ENCODE data around the gene EP400.

The EP400 gene

DNA sequence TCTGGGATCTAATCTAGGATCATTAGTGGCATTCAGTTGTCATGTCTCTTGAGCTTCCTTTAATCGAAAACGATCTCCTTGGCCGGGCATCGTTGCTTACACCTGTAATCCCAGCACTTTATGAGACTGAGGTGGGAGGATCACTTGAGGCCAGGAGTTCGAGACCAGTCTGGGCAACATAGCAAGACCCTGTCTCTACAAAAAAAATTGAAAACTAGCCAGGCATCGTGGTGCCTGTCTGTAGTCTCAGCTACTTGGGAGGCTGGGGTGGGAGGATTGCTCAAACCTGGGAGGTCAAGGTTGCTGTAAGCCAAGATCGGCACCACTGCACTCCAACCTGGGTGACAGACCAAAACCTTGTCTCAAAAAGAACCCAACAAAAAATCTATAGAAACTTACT, 11.7 kb upstream of the EP400 start:
- H3K36me3 ChIP-seq (ENCODE audit: insufficient read depth, low read length): peaks cover 48% of the 10 kb centered on the region
- H3K4me2 ChIP-seq (ENCODE audit: low read length): no peak overlapping the region
- H3K27me3 ChIP-seq (ENCODE audit: control insufficient read depth, insufficient read depth, low read length): no peaks in the 10 kb centered on the region
- H3K9me3 ChIP-seq (replicated peaks; ENCODE audit: low read length): no peaks in the 10 kb centered on the region
- no peak overlapping the region for H3K4me3 ChIP-seq (ENCODE audit: low read length)
- no peak overlapping the region for H3K9ac ChIP-seq (ENCODE audit: low read depth, low read length)
- H3K4me1 ChIP-seq (ENCODE audit: control insufficient read depth, insufficient read depth, low read length): no peaks in the 10 kb centered on the region

DNA sequence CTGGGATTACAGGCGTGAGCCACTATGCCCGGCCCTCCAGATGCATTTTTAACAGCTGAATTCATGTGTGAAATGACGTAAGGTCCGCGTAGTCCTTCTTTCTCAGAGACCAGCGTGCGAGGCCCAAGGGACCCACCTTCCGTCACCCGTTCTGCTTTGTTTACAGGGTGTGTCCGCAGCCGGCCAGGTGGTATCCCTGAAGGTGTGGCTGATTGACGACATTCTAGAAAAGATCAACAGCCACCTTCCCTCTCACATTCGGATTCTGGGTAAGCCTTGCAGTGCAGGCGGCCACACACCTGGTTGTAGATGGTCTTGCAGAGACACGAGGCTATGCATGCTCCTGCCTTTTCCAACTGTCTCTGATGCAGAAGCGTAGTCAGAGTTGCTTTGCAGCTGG, 10.7 kb upstream of the EP400 start:
- H3K4me3 ChIP-seq (ENCODE audit: low read length): no peak overlapping the region
- H3K9me3 ChIP-seq (replicated peaks; ENCODE audit: low read length): no peaks in the 10 kb centered on the region
- no peak overlapping the region for H3K9ac ChIP-seq (ENCODE audit: low read depth, low read length)
- H3K27me3 ChIP-seq (ENCODE audit: control insufficient read depth, insufficient read depth, low read length): no peaks in the 10 kb centered on the region
- no peak overlapping the region for H3K4me2 ChIP-seq (ENCODE audit: low read length)
- peaks cover 48% of the 10 kb centered on the region for H3K36me3 ChIP-seq (ENCODE audit: insufficient read depth, low read length)
- no peaks in the 10 kb centered on the region for H3K4me1 ChIP-seq (ENCODE audit: control insufficient read depth, insufficient read depth, low read length)

DNA sequence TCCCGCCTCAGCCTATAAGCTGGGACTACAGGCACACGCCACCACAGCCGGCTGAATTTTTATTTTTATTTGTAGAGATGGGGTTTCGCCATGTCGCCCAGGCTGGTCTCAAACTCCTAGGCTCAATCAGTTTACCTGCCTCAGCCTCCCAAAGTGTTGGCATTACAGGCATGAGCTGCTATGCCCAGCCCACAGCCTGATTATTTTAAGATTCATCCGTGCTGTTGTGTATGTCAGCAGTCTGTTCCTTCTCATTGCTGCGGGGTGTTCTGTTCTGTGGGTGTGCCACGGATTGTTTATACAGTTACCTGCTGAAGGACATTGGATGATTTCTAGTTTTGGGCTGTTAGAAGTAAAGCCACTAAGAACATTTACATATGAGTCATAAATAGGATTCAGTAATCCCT, 9.6 kb upstream of the EP400 start:
- H3K27me3 ChIP-seq (ENCODE audit: control insufficient read depth, insufficient read depth, low read length): no peaks in the 10 kb centered on the region
- H3K9ac ChIP-seq (ENCODE audit: low read depth, low read length): no peak overlapping the region
- H3K9me3 ChIP-seq (replicated peaks; ENCODE audit: low read length): no peaks in the 10 kb centered on the region
- H3K4me2 ChIP-seq (ENCODE audit: low read length): no peak overlapping the region
- peaks cover 45% of the 10 kb centered on the region for H3K36me3 ChIP-seq (ENCODE audit: insufficient read depth, low read length)
- no peaks in the 10 kb centered on the region for H3K4me1 ChIP-seq (ENCODE audit: control insufficient read depth, insufficient read depth, low read length)
- H3K4me3 ChIP-seq (ENCODE audit: low read length): no peak overlapping the region

DNA sequence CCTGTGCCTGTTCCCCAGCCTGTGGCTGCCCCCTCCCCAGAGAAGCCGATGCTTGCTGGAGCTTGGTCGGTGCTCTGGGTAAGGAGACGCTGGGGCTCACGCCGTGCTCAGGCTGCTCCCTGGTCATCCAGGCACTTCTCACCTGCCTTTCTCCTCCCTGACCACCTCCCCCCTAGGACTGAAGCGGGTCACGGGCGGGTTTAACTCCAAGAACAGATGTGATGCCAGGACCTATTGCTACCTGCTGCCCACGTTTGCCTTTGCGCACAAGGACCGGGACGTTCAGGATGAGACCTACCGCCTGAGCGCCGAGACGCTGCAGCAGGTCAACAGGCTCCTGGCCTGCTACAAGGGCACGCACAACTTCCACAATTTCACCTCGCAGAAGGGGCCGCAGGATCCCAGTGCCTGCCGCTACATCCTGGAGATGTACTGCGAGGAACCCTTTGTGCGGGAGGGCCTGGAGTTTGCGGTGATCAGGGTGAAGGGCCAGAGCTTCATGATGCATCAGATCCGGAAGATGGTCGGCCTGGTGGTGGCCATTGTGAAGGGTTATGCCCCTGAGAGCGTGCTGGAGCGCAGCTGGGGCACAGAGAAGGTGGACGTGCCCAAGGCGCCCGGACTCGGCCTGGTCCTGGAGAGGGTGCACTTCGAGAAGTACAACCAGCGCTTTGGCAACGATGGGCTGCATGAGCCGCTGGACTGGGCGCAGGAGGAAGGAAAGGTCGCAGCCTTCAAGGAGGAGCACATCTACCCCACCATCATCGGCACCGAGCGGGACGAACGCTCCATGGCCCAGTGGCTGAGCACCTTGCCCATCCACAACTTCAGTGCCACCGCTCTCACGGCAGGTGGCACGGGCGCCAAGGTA, 8.4 kb upstream of the EP400 start:
- no peaks in the 10 kb centered on the region for H3K27me3 ChIP-seq (ENCODE audit: control insufficient read depth, insufficient read depth, low read length)

DNA sequence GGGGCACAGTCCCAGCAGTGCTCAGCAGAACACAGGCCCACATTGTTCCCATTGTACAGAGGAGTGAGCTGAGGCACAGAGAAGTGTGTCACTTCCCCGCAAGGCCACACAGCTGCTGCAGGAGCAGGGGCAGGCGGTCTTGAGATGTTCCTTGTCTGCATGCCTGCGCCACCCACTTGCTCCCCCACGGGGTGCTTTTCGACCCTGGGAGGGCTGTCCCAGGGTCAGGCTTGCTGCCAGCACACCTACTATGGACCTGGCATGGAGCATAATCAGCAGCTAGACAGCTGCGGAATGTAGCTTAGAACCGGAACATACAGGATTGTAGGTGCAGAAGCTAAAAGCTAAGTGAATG, 7.8 kb upstream of the EP400 start:
- Histone ChIP-seq H3K36me3 (ENCODE audit: insufficient read depth, low read length) (peaks cover 39% of the 10 kb centered on the region), H3K9me3 (replicated peaks; ENCODE audit: low read length) (no peaks in the 10 kb centered on the region), H3K4me1 (ENCODE audit: control insufficient read depth, insufficient read depth, low read length) (no peaks in the 10 kb centered on the region), H3K9ac (ENCODE audit: low read depth, low read length) (no peak overlapping the region), H3K4me3 (ENCODE audit: low read length) (no peak overlapping the region), H3K4me2 (ENCODE audit: low read length) (no peak overlapping the region), H3K27me3 (ENCODE audit: control insufficient read depth, insufficient read depth, low read length) (no peaks in the 10 kb centered on the region)

More for the DNA sequence above, 8.4 kb upstream of the EP400 start:
- Histone ChIP-seq H3K4me1 (ENCODE audit: control insufficient read depth, insufficient read depth, low read length) (no peaks in the 10 kb centered on the region), H3K4me2 (ENCODE audit: low read length) (no peak overlapping the region), H3K36me3 (ENCODE audit: insufficient read depth, low read length) (peaks cover 45% of the 10 kb centered on the region), H3K9me3 (replicated peaks; ENCODE audit: low read length) (no peaks in the 10 kb centered on the region), H3K9ac (ENCODE audit: low read depth, low read length) (no peak overlapping the region), H3K4me3 (ENCODE audit: low read length) (no peak overlapping the region)

DNA sequence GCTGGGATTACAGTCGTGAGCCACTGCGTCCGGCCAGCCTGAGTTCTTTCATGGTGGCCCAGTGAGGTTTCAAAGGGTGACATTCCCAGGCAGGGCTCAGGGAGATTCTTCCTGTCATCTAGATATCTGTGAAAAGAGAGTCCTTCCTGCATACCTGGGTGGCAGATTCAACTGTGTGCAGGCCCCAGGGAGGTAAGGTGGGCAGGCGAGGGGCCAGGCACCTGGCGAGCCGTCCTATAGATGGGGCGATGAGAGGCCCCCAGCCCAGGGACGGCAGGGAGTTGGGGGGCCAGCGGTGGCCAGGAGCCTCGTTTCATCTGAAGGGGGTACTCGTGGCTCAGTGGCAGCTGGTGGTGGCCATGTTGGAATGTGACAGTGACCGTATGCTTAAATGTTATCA, 7.1 kb upstream of the EP400 start:
- H3K9me3 ChIP-seq (replicated peaks; ENCODE audit: low read length): no peaks in the 10 kb centered on the region
- H3K36me3 ChIP-seq (ENCODE audit: insufficient read depth, low read length): peaks cover 39% of the 10 kb centered on the region
- no peak overlapping the region for H3K4me2 ChIP-seq (ENCODE audit: low read length)
- H3K9ac ChIP-seq (ENCODE audit: low read depth, low read length): no peak overlapping the region
- H3K4me3 ChIP-seq (ENCODE audit: low read length): no peak overlapping the region
- no peaks in the 10 kb centered on the region for H3K27me3 ChIP-seq (ENCODE audit: control insufficient read depth, insufficient read depth, low read length)
- peaks cover 3% of the 10 kb centered on the region for H3K4me1 ChIP-seq (ENCODE audit: control insufficient read depth, insufficient read depth, low read length)

DNA sequence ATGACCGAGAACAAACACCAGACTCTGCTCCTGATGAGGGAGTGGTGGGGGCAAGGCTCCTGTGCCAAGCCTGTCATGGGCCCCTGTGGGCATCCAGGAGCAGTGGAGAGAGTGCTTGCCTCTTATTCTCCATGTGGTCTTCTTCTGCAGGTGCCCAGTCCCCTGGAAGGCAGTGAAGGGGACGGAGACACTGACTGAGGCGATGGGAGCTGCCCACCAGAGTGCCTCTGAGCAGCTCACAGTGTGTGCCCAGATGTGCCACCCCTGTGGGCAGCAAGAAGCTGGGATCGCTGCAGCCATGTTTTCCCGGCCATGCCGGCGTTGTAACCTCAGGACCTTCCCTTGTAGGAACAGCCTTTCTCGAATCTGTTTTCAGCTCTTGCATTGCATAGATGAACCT, 6.4 kb upstream of the EP400 start:
- Histone ChIP-seq H3K4me3 (ENCODE audit: low read length) (no peak overlapping the region), H3K27me3 (ENCODE audit: control insufficient read depth, insufficient read depth, low read length) (no peaks in the 10 kb centered on the region), H3K4me2 (ENCODE audit: low read length) (no peak overlapping the region), H3K36me3 (ENCODE audit: insufficient read depth, low read length) (peaks cover 35% of the 10 kb centered on the region), H3K4me1 (ENCODE audit: control insufficient read depth, insufficient read depth, low read length) (peaks cover 3% of the 10 kb centered on the region), H3K9ac (ENCODE audit: low read depth, low read length) (no peak overlapping the region), H3K9me3 (replicated peaks; ENCODE audit: low read length) (no peaks in the 10 kb centered on the region)

DNA sequence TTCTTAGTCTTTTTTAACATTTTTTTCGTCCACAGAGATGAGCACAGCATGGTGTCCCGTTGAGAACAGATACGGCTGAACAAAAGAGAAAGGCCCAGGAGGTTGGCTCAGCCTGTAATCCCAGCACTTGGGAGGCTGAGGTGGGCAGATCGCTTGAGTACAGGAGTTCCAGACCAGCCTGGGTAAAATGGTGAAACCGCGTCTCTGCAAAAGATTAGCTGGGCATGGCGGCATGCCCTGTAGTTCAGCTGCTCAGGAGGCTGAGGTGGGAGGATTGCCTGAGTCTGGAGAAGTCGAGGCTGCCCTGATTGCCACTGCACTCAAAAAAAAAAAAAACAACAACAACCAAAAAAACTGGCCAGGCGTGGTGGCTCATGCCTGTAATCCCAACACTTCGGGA, 5.9 kb upstream of the EP400 start:
- Histone ChIP-seq H3K9me3 (replicated peaks; ENCODE audit: low read length) (no peaks in the 10 kb centered on the region), H3K4me1 (ENCODE audit: control insufficient read depth, insufficient read depth, low read length) (peaks cover 3% of the 10 kb centered on the region), H3K4me2 (ENCODE audit: low read length) (no peak overlapping the region), H3K36me3 (ENCODE audit: insufficient read depth, low read length) (peaks cover 35% of the 10 kb centered on the region), H3K27me3 (ENCODE audit: control insufficient read depth, insufficient read depth, low read length) (no peaks in the 10 kb centered on the region), H3K9ac (ENCODE audit: low read depth, low read length) (no peak overlapping the region), H3K4me3 (ENCODE audit: low read length) (no peak overlapping the region)

DNA sequence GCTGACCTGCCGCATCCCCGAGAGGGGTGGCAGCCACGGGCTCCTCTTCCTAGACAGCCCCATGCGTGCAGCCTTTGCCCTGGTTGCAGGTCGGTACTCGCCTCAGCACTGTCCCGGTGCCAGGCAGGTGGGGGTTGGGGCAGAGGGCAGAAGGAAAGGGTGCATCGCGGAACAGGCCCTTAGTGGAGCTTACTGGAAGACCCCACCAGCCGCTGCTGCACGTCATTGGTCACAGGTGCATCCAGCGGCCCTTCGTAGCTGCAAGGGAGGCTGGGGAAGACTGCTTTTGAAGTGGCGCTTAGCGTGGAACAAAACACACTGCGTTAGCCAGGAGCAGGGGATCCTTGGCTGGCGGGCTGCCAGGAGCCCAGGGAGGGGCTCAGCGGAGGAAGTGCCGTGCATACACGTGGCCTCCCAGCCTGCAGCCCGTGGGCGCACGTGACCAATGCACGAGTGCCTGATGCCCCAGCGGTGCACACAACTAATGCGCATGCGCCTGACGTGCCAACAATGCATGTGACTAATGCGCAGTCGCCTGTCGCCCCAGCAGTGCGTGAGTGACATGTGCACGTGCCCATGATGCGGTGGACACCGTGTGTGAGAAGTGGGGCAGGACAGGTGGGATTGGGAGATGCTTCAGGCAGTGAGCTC, 5.0 kb upstream of the EP400 start:
- H3K9ac ChIP-seq (ENCODE audit: low read depth, low read length): no peak overlapping the region
- peaks cover 26% of the 10 kb centered on the region for H3K36me3 ChIP-seq (ENCODE audit: insufficient read depth, low read length)

DNA sequence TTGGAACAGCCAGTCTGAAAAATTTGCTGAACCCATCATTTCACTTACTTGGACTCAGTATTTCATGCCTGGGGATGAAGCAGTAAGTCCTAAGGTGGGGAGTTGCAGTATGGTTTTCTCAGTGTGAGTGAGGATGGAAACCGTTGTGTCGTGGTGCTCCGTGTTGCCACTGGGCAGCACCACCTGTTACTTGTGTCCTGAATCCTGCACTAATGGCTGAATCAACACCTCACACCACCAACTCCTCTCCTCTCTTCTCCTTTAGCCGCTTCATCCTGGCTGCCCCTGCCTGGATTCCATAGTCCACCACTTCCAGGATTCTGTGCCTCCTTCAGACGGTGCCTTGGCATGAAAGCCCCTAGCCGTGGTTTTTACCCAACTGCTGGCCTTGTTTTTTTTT, 3.0 kb upstream of the EP400 start:
- no peaks in the 10 kb centered on the region for H3K9me3 ChIP-seq (replicated peaks; ENCODE audit: low read length)
- no peak overlapping the region for H3K4me2 ChIP-seq (ENCODE audit: low read length)
- no peaks in the 10 kb centered on the region for H3K27me3 ChIP-seq (ENCODE audit: control insufficient read depth, insufficient read depth, low read length)
- no peak overlapping the region for H3K9ac ChIP-seq (ENCODE audit: low read depth, low read length)
- peaks cover 17% of the 10 kb centered on the region for H3K36me3 ChIP-seq (ENCODE audit: insufficient read depth, low read length)
- H3K4me1 ChIP-seq (ENCODE audit: control insufficient read depth, insufficient read depth, low read length): peaks cover 10% of the 10 kb centered on the region
- no peak overlapping the region for H3K4me3 ChIP-seq (ENCODE audit: low read length)

More for the DNA sequence above, 5.0 kb upstream of the EP400 start:
- H3K4me1 ChIP-seq (ENCODE audit: control insufficient read depth, insufficient read depth, low read length): peaks cover 6% of the 10 kb centered on the region
- no peaks in the 10 kb centered on the region for H3K27me3 ChIP-seq (ENCODE audit: control insufficient read depth, insufficient read depth, low read length)
- H3K4me3 ChIP-seq (ENCODE audit: low read length): no peak overlapping the region
- no peaks in the 10 kb centered on the region for H3K9me3 ChIP-seq (replicated peaks; ENCODE audit: low read length)
- H3K4me2 ChIP-seq (ENCODE audit: low read length): no peak overlapping the region

DNA sequence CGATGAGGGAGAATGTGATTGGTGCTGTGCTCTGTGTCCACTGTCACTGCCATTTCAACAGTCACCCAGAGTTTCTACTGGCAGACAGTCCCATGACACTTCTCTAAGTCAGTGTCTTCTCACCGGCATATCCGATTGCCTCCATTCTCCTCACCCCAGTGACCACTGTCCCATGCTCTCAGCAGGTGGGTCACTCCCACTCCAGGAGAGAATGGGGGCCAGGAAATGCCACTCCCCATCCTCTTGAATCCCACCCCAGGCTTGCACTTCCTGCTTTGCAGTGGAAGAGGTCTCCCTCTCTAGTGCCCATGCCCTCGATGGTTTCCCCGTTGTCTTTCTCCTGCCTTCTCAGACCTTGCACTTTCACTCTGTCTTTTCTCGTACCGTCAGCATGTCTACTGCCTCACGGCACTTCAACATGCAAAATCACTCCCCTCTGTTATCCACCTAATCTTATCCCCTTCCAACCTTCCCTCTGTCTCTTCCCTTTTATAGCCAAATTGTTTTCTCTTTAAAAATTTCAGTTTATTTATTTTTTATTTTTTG, 2.2 kb upstream of the EP400 start:
- Histone ChIP-seq H3K4me2 (ENCODE audit: low read length) (no peak overlapping the region), H3K4me3 (ENCODE audit: low read length) (no peak overlapping the region), H3K9me3 (replicated peaks; ENCODE audit: low read length) (no peaks in the 10 kb centered on the region), H3K27me3 (ENCODE audit: control insufficient read depth, insufficient read depth, low read length) (no peaks in the 10 kb centered on the region), H3K9ac (ENCODE audit: low read depth, low read length) (no peak overlapping the region), H3K36me3 (ENCODE audit: insufficient read depth, low read length) (peaks cover 13% of the 10 kb centered on the region), H3K4me1 (ENCODE audit: control insufficient read depth, insufficient read depth, low read length) (peaks cover 10% of the 10 kb centered on the region)

Measured in skeletal muscle satellite cell (primary cell).